ENCODE measurements around the gene GPC4. TPM values are rescaled to one million over a fixed set of nuclear protein-coding genes. Genes with fewer than 3 reads are reported as not detected.

Gene GPC4
- total and polyA plus RNA-seq, 2 donors (not counting 3 experiments of a cell fraction or from before 2014, with no cell fraction given): 0.20 TPM; not detected in 1

Other genes with a start within 250 kb of the GPC4 start
- gene TFDP3, start 197.1 kb downstream of the GPC4 start, total RNA-seq: not detected in 2 replicates
- gene TFDP3, start 197.1 kb downstream of the GPC4 start, polyA plus RNA-seq: not detected in 2 replicates

Data from endothelial cell of umbilical vein (primary cell).